PC-3 (cell line): ENCODE results near the gene UBE2D4. TPM values are rescaled to one million over a fixed set of nuclear protein-coding genes. Genes with fewer than 3 reads are reported as not detected.

ENCODE experiments used
- ATAC-seq: fragments of 200-7000 bp; cut with Tn5 transposase; 2 replicates; pipeline ENCODE4 v1.9.1; 2020; ENCODE audit warnings: mild to moderate bottlenecking, moderate library complexity
- BruUV-seq: library from RNA; stranded (reverse); fragments of 400-500 nt; replicated peaks from 2 replicates; lab custom pipeline; 2021; lab: Mats Ljungman, UMichigan
- CTCF ChIA-PET: fragments of 300-600 bp; sonication (Branson Sonifier 250); formaldehyde crosslinking; loops from one replicate; lab custom pipeline; 2022; ENCODE audit warnings: antibody characterized with exemption; lab: Charles Lee
- POLR2A ChIA-PET: fragments of 300-600 bp; sonication (Branson Sonifier 250); formaldehyde crosslinking; loops from one replicate; lab custom pipeline; 2022; ENCODE audit warnings: antibody characterized with exemption; ENCODE audit not compliant: unreplicated experiment; lab: Charles Lee
- DNase-seq: peaks from one replicate; pipeline ENCODE4 v3.0.0-alpha.2; 2015
- H2AFZ ChIP-seq: fragments of 300-600 bp; sonication (generic); 2 replicates; pipeline ENCODE4 v1.6.0; 2016; ENCODE audit warnings: antibody characterized with exemption, low read length
- H3F3A ChIP-seq: fragments of 300-600 bp; sonication (generic); one replicate; pipeline ENCODE4 v1.6.0; 2017; ENCODE audit warnings: antibody characterized with exemption, low read length, control low read depth, mild to moderate bottlenecking; ENCODE audit not compliant: unreplicated experiment
- H3K27ac ChIP-seq: fragments of 300-600 bp; sonication (generic); 2 replicates; pipeline ENCODE4 v1.5.1; 2016; ENCODE audit warnings: mild to moderate bottlenecking, low read length
- H3K27me3 ChIP-seq: fragments of 300-600 bp; sonication (generic); 2 replicates; pipeline ENCODE4 v1.6.1; 2016; ENCODE audit warnings: low read length, mixed read lengths
- H3K36me3 ChIP-seq: fragments of 300-600 bp; sonication (generic); 2 replicates; pipeline ENCODE4 v1.6.1; 2016; ENCODE audit warnings: low read depth, mixed run types, low read length, mixed read lengths
- H3K4me1 ChIP-seq: fragments of 300-600 bp; sonication (generic); 2 replicates; pipeline ENCODE4 v1.5.1; 2016; ENCODE audit warnings: low read length; ENCODE audit not compliant: insufficient read depth
- H3K4me2 ChIP-seq: fragments of 300-600 bp; sonication (generic); 2 replicates; pipeline ENCODE4 v1.6.0; 2016; ENCODE audit warnings: low read length
- H3K4me3 ChIP-seq: fragments of 300-600 bp; sonication (generic); 2 replicates; pipeline ENCODE4 v1.5.1; 2016; ENCODE audit warnings: mild to moderate bottlenecking, low read length, mixed read lengths
- H3K79me2 ChIP-seq: fragments of 300-600 bp; sonication (generic); 2 replicates; pipeline ENCODE4 v1.6.1; 2017; ENCODE audit warnings: low read length, mixed read lengths
- H3K9ac ChIP-seq: fragments of 300-600 bp; sonication (generic); 2 replicates; pipeline ENCODE4 v1.6.0; 2016; ENCODE audit warnings: mild to moderate bottlenecking, low read length
- H3K9me2 ChIP-seq: fragments of 300-600 bp; sonication (generic); replicated peaks from 2 replicates; pipeline ENCODE4 v1.6.1; 2016; ENCODE audit warnings: mixed run types, low read length, mixed read lengths
- H3K9me3 ChIP-seq: fragments of 300-600 bp; sonication (generic); 2 replicates; pipeline ENCODE4 v1.6.1; 2016; ENCODE audit warnings: low read length, mixed read lengths
- H4K20me1 ChIP-seq: fragments of 300-600 bp; sonication (generic); 2 replicates; pipeline ENCODE4 v1.6.1; 2016; ENCODE audit warnings: low read length, mixed read lengths
- CTCF ChIP-seq: fragments of 300-600 bp; sonication (generic); conservative IDR thresholded peaks from 2 replicates; pipeline ENCODE4 v1.5.1; 2017; ENCODE audit warnings: antibody characterized with exemption, low read depth, mild to moderate bottlenecking, low read length
- EZH2 ChIP-seq: fragments of 300-600 bp; sonication (generic); IDR thresholded peaks from one replicate; pipeline ENCODE4 v1.6.1; 2017; ENCODE audit warnings: antibody characterized with exemption, mild to moderate bottlenecking, low read length; ENCODE audit not compliant: unreplicated experiment
- EZH2phosphoT487 ChIP-seq: fragments of 300-600 bp; sonication (generic); IDR thresholded peaks from 2 replicates; pipeline ENCODE4 v1.6.1; 2018; ENCODE audit warnings: mild to moderate bottlenecking, antibody characterized with exemption, low read length, borderline replicate concordance
- intact Hi-C: fragments of 100-400 bp; cut with micrococcal nuclease; formaldehyde crosslinking; loops from 2 replicates; pipeline ENCODE4 v1.9.0; 2023
- total RNA-seq: library from RNA; depleted of rRNA; stranded (reverse); fragments of >200 nt; gene quantifications from 2 replicates; pipeline ENCODE4 v1.2.3, GENCODE V29; 2014

Gene UBE2D4
- total RNA-seq, 1 experiment from 2014 or later: 11.8 TPM

GRCh38 chr7:43880596-43880995, 45.6 kb upstream of the UBE2D4 start:
- H3K4me3 ChIP-seq: no peak overlapping the region
- CTCF ChIA-PET: no interaction called here
- no peak overlapping the region for H3K9ac ChIP-seq
- no peaks in the 10 kb centered on the region for H4K20me1 ChIP-seq
- DNase-seq (no peak), ATAC-seq (no peak; the same call in 1 of the 2 replicates)
- peaks cover 4% of the 10 kb centered on the region; the same call in 1 of the 2 replicates for H3K4me1 ChIP-seq
- no TSS peak for BruUV-seq
- intact Hi-C loops: no loop called here
- no peaks in the 10 kb centered on the region for H3K9me2 ChIP-seq
- no peaks in the 10 kb centered on the region for H3K27me3 ChIP-seq
- no peaks in the 10 kb centered on the region for H3K9me3 ChIP-seq
- H2AFZ ChIP-seq: no peak overlapping the region
- H3K79me2 ChIP-seq: peaks cover 15% of the 10 kb centered on the region; the same call in 1 of the 2 replicates
- peaks cover 54% of the 10 kb centered on the region for H3K36me3 ChIP-seq
- H3K4me2 ChIP-seq: no peak overlapping the region
- TF ChIP-seq EZH2: no peak
- no peak for TF ChIP-seq EZH2phosphoT487
- TF ChIP-seq CTCF: no peak
- POLR2A ChIA-PET: no interaction called here
- H3K27ac ChIP-seq: no peak overlapping the region
- no peaks in the 10 kb centered on the region for H3F3A ChIP-seq

DNA sequence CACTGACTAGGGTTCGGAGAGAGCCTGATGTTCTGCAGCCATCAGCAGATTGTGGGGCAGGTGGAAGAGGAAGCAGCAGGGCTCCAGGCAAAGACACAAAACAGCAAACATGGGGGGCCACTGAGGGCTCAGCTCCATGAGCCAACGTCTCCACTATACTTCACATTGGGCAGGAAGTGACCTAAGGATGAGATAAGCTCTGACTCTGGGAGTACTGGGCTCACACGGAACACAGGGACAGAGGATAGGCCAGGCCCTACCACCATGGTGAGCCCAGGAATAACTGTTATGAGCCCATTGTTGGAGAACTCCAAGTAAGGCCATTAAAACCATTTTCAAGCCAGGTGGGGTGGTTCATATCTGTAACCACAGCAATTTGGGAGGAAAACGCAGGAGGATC, 42.0 kb upstream of the UBE2D4 start:
- Histone ChIP-seq H3K4me3 (no peak overlapping the region), H3K4me1 (peaks cover 4% of the 10 kb centered on the region; the same call in 1 of the 2 replicates), H2AFZ (no peak overlapping the region), H3K9me2 (no peaks in the 10 kb centered on the region), H3K79me2 (peaks cover 18% of the 10 kb centered on the region), H3K36me3 (peaks cover 29% of the 10 kb centered on the region), H3K27me3 (no peaks in the 10 kb centered on the region), H4K20me1 (no peaks in the 10 kb centered on the region), H3K27ac (no peak overlapping the region), H3K9me3 (no peaks in the 10 kb centered on the region), H3K9ac (no peak overlapping the region), H3F3A (no peaks in the 10 kb centered on the region), H3K4me2 (no peak overlapping the region)
- intact Hi-C loops: no loop called here
- ATAC-seq (no peak), DNase-seq (no peak)
- ChIA-PET POLR2A (interaction anchor here (0.6 kb wide), 1 partner anchor 256 kb away, joined by 3 read pairs; no protein-coding TSS in a partner anchor), CTCF (no interaction called here)
- BruUV-seq: no TSS peak
- no peak for TF ChIP-seq CTCF
- TF ChIP-seq EZH2phosphoT487: no peak
- TF ChIP-seq EZH2: no peak

- Histone ChIP-seq H3K79me2 (peaks cover 22% of the 10 kb centered on the region), H4K20me1 (no peaks in the 10 kb centered on the region), H3K36me3 (peaks cover 29% of the 10 kb centered on the region), H3K27ac (no peak overlapping the region), H3K27me3 (no peaks in the 10 kb centered on the region), H3K4me3 (no peak overlapping the region), H3K9me2 (no peaks in the 10 kb centered on the region), H3K9me3 (no peaks in the 10 kb centered on the region), H2AFZ (no peak overlapping the region), H3K4me1 (peaks cover 3% of the 10 kb centered on the region; the same call in 1 of the 2 replicates), H3F3A (no peaks in the 10 kb centered on the region), H3K9ac (no peak overlapping the region), H3K4me2 (no peak overlapping the region)
- POLR2A ChIA-PET: interaction anchor here (0.6 kb wide), 2 partner anchors 11 to 256 kb away, joined by 3 read pairs; no protein-coding TSS in a partner anchor
- no peak for ATAC-seq
- no TSS peak for BruUV-seq
- intact Hi-C loops: no loop called here
- CTCF ChIA-PET: no interaction called here
- no peak for DNase-seq
- TF ChIP-seq CTCF (no peak), EZH2 (no peak), EZH2phosphoT487 (no peak)
These were observed 41.6 kb upstream of the UBE2D4 start for GRCh38 chr7:43884617-43885016.
